Thoracic aorta (tissue), 2 donors: ENCODE data around the gene AFAP1L2. TPM values are rescaled to one million over a fixed set of nuclear protein-coding genes. Genes with fewer than 3 reads are reported as not detected.
A peak's percentile ranks its signal among the peaks of the same experiment; 100 is the strongest.

ENCODE experiments used
- ATAC-seq: fragments of 150-250 bp; one replicate; pipeline ENCODE4 v1.8.0; 2017; ENCODE audit warnings: low read depth; ENCODE audit not compliant: insufficient number of reproducible peaks, low FRiP score
- DNase-seq: peaks from one replicate; pipeline ENCODE4 v3.0.0-alpha.2; 2020; ENCODE audit warnings: low spot score
- H3K27ac ChIP-seq, 2 donors: fragments of 200-600 bp; sonication (generic); 1 replicate in 1 of 2; 2 replicates in 1 of 2; pipeline ENCODE4 v1.5.1; 2016; ENCODE audit warnings: mild to moderate bottlenecking in 2 of 2, moderate library complexity in 2 of 2
- H3K27me3 ChIP-seq: fragments of 200-600 bp; sonication (generic); replicated peaks from 2 replicates; pipeline ENCODE4 v1.6.0; 2016; ENCODE audit warnings: mild to moderate bottlenecking; ENCODE audit not compliant: insufficient read depth
- H3K36me3 ChIP-seq: fragments of 200-600 bp; sonication (generic); one replicate; pipeline ENCODE4 v1.5.1; 2016
- H3K4me1 ChIP-seq, 2 donors: fragments of 200-600 bp; sonication (generic); 1 replicate in 1 of 2; 2 replicates in 1 of 2; pipeline versions ENCODE4 v1.5.1 to v1.6.0; 2016; ENCODE audit warnings: low read depth in 2 of 2, mild to moderate bottlenecking in 1 of 2; ENCODE audit not compliant: control insufficient read depth in 1 of 2
- H3K4me3 ChIP-seq: fragments of 200-600 bp; sonication (generic); 2 replicates; pipeline ENCODE4 v1.5.1; 2016; ENCODE audit warnings: mild to moderate bottlenecking
- H3K9me3 ChIP-seq: fragments of 200-600 bp; sonication (generic); 2 replicates; pipeline ENCODE4 v1.5.1; 2016
- CTCF ChIP-seq: fragments of 200-600 bp; sonication (generic); IDR thresholded peaks from one replicate; pipeline ENCODE4 v1.5.1; 2019; ENCODE audit warnings: antibody characterized with exemption
- total RNA-seq, 2 donors: library from RNA; depleted of rRNA; stranded (reverse); fragments of >200 nt; gene quantifications; one replicate each; pipeline versions ENCODE4 v1.1.0 to v1.2.3, GENCODE V29; 2016

Gene AFAP1L2
- total RNA-seq, 2 donors from 2014 or later: 7.7 to 13.3 TPM

GRCh38 chr10:114273910-114274309, 130.4 kb downstream of the AFAP1L2 start:
- no peak for DNase-seq

GRCh38 chr10:114272696-114273095, 131.6 kb downstream of the AFAP1L2 start:
- DNase-seq: no peak

More at GRCh38 chr10:114273910-114274309, 130.4 kb downstream of the AFAP1L2 start:
- no peak overlapping the region for H3K27ac ChIP-seq
- H3K4me3 ChIP-seq: no peak overlapping the region
- peaks cover 0 to 14% of the 10 kb centered on the region in 2 donors for H3K4me1 ChIP-seq
- no peaks in the 10 kb centered on the region for H3K9me3 ChIP-seq
- H3K36me3 ChIP-seq: no peaks in the 10 kb centered on the region
- TF ChIP-seq CTCF: no peak
- no peaks in the 10 kb centered on the region for H3K27me3 ChIP-seq
- ATAC-seq: no peak

DNA sequence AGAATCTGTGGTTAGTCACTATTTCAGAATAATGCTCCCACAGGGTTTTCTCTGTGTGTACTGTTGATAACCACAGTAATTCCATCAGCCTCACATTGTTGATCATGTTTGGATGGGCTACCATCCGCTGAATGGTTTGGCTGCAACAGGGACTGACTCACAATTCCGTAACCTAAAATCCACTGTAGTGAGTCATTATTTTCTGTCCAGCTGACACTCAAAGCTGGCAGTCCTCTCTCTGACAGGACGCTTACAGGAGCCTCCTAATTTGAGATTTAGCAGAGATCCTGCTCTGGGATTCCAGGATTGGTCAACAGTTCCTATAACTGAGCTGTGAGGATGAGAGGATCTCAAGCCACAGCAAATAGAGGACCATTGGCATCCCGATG, 132.5 kb downstream of the AFAP1L2 start:
- peaks cover 0 to 14% of the 10 kb centered on the region in 2 donors for H3K4me1 ChIP-seq
- H3K27ac ChIP-seq: no peak overlapping the region

More at GRCh38 chr10:114272696-114273095, 131.6 kb downstream of the AFAP1L2 start:
- H3K36me3 ChIP-seq: no peaks in the 10 kb centered on the region
- H3K9me3 ChIP-seq: no peaks in the 10 kb centered on the region
- no peak for ATAC-seq
- peaks cover 0 to 14% of the 10 kb centered on the region in 2 donors for H3K4me1 ChIP-seq
- H3K4me3 ChIP-seq: no peak overlapping the region
- H3K27ac ChIP-seq: no peak overlapping the region
- no peak for TF ChIP-seq CTCF
- H3K27me3 ChIP-seq: no peaks in the 10 kb centered on the region

DNA sequence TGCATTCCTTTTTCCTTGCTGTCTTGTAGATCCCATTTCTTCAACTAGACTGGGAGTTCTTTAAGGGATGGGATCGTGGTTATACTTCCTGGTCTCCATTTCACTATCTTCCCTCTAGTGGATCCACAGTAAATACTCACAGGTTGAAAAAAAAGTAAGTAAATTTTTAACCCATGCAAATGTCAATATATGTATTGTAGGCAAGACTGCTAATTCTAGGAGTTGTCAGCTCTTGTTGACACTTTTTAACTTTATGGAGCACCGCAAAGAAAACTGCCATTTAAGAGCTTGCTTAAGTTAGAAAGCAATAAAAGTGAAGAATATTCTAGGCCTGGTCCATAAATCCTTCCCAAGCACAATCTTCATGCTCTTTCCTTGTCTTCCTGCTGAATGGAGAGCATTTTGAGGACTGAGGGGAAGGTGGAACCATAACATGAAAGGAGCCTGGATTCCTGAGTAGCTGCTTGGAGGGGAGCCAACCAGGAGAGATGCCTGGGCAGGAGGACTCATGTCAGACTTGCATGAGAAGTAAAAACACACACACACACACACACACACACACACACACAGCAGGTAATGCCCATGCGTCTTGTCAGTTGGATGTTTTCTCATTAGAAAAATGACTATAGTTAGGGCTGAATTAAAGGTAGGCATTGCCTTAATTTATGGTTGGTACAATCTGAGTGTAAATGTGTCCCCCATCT, 133.1 kb downstream of the AFAP1L2 start:
- ATAC-seq: no peak
- TF ChIP-seq CTCF: no peak
- H3K27ac ChIP-seq: no peak overlapping the region

More for the DNA sequence above, 132.5 kb downstream of the AFAP1L2 start:
- ATAC-seq: peak; percentile 97
- no peaks in the 10 kb centered on the region for H3K9me3 ChIP-seq
- no peak overlapping the region for H3K4me3 ChIP-seq
- H3K36me3 ChIP-seq: no peaks in the 10 kb centered on the region
- DNase-seq: peak; percentile 17
- no peak for TF ChIP-seq CTCF
- no peaks in the 10 kb centered on the region for H3K27me3 ChIP-seq

GRCh38 chr10:114266521-114266920, 137.8 kb downstream of the AFAP1L2 start:
- DNase-seq (no peak), ATAC-seq (no peak)
- Histone ChIP-seq H3K4me1 (peaks cover 0 to 7% of the 10 kb centered on the region in 2 donors), H3K9me3 (no peaks in the 10 kb centered on the region), H3K4me3 (no peak overlapping the region), H3K36me3 (no peaks in the 10 kb centered on the region), H3K27ac (no peak overlapping the region), H3K27me3 (no peaks in the 10 kb centered on the region)
- no peak for TF ChIP-seq CTCF

More for the DNA sequence above, 133.1 kb downstream of the AFAP1L2 start:
- H3K4me1 ChIP-seq: peaks cover 0 to 14% of the 10 kb centered on the region in 2 donors
- DNase-seq: no peak
- H3K27me3 ChIP-seq: no peaks in the 10 kb centered on the region
- no peaks in the 10 kb centered on the region for H3K36me3 ChIP-seq
- H3K9me3 ChIP-seq: no peaks in the 10 kb centered on the region
- no peak overlapping the region for H3K4me3 ChIP-seq
